Astrocyte (in vitro differentiated cells and primary cell): ENCODE data around the gene PDE9A. TPM values are rescaled to one million over a fixed set of nuclear protein-coding genes. Genes with fewer than 3 reads are reported as not detected.

Experiments used
- DNase-seq: peaks from one replicate; pipeline ENCODE4 v3.0.0-alpha.2; 2010; ENCODE audit warnings: low read depth
- FAIRE-seq: peaks from 2 replicates; lab custom pipeline; 2011; peaks lifted over from hg19 to GRCh38; lab: Jason Lieb, UNC
- H2AFZ ChIP-seq: 2 replicates; pipeline ENCODE4 v1.6.0; 2012; ENCODE audit warnings: low read depth, low read length, inconsistent platforms
- H3K27ac ChIP-seq: 2 replicates; pipeline ENCODE4 v1.5.1; 2011; ENCODE audit warnings: low read depth, low read length, inconsistent platforms
- H3K27me3 ChIP-seq: 2 replicates; pipeline ENCODE4 v1.6.0; 2011; ENCODE audit warnings: low read length, inconsistent platforms; ENCODE audit not compliant: insufficient read depth
- H3K36me3 ChIP-seq: 2 replicates; pipeline ENCODE4 v1.5.1; 2011; ENCODE audit warnings: low read length, inconsistent platforms; ENCODE audit not compliant: insufficient read depth
- H3K4me1 ChIP-seq: 2 replicates; pipeline ENCODE4 v1.5.1; 2011; ENCODE audit warnings: low read length, inconsistent platforms; ENCODE audit not compliant: insufficient read depth
- H3K4me2 ChIP-seq: 2 replicates; pipeline ENCODE4 v1.6.0; 2012; ENCODE audit warnings: low read length, inconsistent platforms
- H3K4me3 ChIP-seq: 2 replicates; pipeline ENCODE4 v1.5.1; 2011; ENCODE audit warnings: low read depth, mild to moderate bottlenecking, low read length, inconsistent platforms; ENCODE audit not compliant: insufficient read depth
- H3K79me2 ChIP-seq: 2 replicates; pipeline ENCODE4 v1.6.0; 2012; ENCODE audit warnings: mild to moderate bottlenecking, low read length, inconsistent platforms; ENCODE audit not compliant: insufficient read depth
- H3K9ac ChIP-seq: 2 replicates; pipeline ENCODE4 v1.6.0; 2012; ENCODE audit warnings: mild to moderate bottlenecking, low read length, inconsistent platforms
- H3K9me3 ChIP-seq: 2 replicates; pipeline ENCODE4 v1.5.1; 2012; ENCODE audit warnings: low read depth, mild to moderate bottlenecking, low read length, inconsistent platforms; ENCODE audit not compliant: insufficient read depth
- H4K20me1 ChIP-seq: 2 replicates; pipeline ENCODE4 v1.6.0; 2012; ENCODE audit warnings: low read length, inconsistent platforms; ENCODE audit not compliant: insufficient read depth
- H3K27ac Mint-ChIP-seq: one replicate; pipeline ENCODE4 v1.8.0; 2021; ENCODE audit warnings: mild to moderate bottlenecking, mixed read lengths; ENCODE audit not compliant: unreplicated experiment
- H3K27me3 Mint-ChIP-seq: one replicate; pipeline ENCODE4 v1.8.0; 2021; ENCODE audit warnings: low read depth, mixed read lengths; ENCODE audit not compliant: unreplicated experiment
- H3K36me3 Mint-ChIP-seq: one replicate; pipeline ENCODE4 v1.8.0; 2021; ENCODE audit warnings: low read depth, mixed read lengths; ENCODE audit not compliant: unreplicated experiment
- H3K4me1 Mint-ChIP-seq: one replicate; pipeline ENCODE4 v1.8.0; 2021; ENCODE audit warnings: low read depth, mixed read lengths; ENCODE audit not compliant: unreplicated experiment
- H3K4me3 Mint-ChIP-seq: one replicate; pipeline ENCODE4 v1.8.0; 2021; ENCODE audit warnings: mild to moderate bottlenecking, moderate library complexity, mixed read lengths; ENCODE audit not compliant: unreplicated experiment
- H3K9me3 Mint-ChIP-seq: one replicate; pipeline ENCODE4 v1.8.0; 2021; ENCODE audit warnings: mild to moderate bottlenecking, mixed read lengths; ENCODE audit not compliant: unreplicated experiment
- EZH2 ChIP-seq: IDR thresholded peaks from 2 replicates; pipeline ENCODE4 v1.6.1; 2012; ENCODE audit warnings: mild to moderate bottlenecking, low read length, inconsistent platforms; ENCODE audit not compliant: insufficient read depth
- total RNA-seq: library from RNA; stranded (reverse); gene quantifications from 2 replicates; pipeline ENCODE4 v1.2.1, GENCODE V29; 2021
- TF ChIP-seq, protein P1 (sequence below): IDR thresholded peaks from 2 replicates; pipeline ENCODE4 v1.5.1; 2011; ENCODE audit warnings: low read depth, mild to moderate bottlenecking, inconsistent platforms, low read length, moderate library complexity; ENCODE audit not compliant: insufficient read depth

The PDE9A gene
- total RNA-seq, 1 donor from 2014 or later, result 7.8 TPM

DNA sequence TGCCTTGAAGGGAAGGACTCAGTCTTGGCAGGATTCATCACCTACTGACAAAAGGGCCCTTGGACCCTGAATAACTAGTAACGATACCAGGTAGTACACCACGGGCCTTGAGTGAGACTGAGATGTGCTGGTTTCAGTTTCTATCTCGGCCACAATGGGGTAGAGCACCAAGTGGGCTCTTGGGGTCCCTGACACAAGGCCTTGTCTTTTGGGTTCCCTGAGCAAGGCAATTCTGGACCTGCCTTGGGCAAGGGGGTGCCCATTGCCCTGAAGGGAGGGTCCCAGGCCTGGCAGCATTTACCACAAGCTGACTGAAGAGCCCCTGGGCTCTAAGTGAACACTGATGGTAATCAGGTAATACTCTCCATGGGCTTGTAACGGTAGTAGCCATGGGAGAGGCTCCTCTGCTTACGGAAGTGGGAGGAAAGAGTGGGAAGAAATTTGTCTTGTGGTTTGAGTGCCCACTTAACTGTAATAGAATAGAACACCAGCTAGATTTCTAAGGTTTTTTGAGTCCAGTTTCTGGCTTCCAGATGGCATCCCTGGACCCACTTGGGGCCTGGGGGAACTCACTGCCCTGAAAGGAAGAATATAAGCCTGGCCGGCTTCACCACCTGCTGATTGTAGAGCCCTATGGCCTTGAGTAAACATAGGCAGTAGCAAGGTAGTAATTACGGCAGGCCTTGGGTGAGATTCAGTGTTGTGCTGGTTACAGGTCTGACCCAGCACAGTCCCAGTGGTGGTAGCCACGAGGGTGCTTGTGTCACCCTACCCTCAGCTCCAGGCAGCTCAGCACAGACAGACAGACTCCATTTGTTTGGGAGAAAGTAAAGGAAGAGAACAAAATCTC lies 167.4 kb downstream of the PDE9A start:
- H3K4me1 ChIP-seq, result no peaks in the 10 kb centered on the region
- H3K4me3 ChIP-seq, result no peak overlapping the region
- no peak overlapping the region for H3K4me3 Mint-ChIP-seq
- H3K27me3 Mint-ChIP-seq, result peaks cover 11% of the 10 kb centered on the region
- DNase-seq (no peak), FAIRE-seq (no peak)
- H3K79me2 ChIP-seq, result no peaks in the 10 kb centered on the region
- H3K27ac ChIP-seq, result no peak overlapping the region
- TF ChIP-seq, protein P1, sequence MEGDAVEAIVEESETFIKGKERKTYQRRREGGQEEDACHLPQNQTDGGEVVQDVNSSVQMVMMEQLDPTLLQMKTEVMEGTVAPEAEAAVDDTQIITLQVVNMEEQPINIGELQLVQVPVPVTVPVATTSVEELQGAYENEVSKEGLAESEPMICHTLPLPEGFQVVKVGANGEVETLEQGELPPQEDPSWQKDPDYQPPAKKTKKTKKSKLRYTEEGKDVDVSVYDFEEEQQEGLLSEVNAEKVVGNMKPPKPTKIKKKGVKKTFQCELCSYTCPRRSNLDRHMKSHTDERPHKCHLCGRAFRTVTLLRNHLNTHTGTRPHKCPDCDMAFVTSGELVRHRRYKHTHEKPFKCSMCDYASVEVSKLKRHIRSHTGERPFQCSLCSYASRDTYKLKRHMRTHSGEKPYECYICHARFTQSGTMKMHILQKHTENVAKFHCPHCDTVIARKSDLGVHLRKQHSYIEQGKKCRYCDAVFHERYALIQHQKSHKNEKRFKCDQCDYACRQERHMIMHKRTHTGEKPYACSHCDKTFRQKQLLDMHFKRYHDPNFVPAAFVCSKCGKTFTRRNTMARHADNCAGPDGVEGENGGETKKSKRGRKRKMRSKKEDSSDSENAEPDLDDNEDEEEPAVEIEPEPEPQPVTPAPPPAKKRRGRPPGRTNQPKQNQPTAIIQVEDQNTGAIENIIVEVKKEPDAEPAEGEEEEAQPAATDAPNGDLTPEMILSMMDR, result no peak
- TF ChIP-seq EZH2, result no peak
- no peaks in the 10 kb centered on the region for H3K9me3 ChIP-seq
- H2AFZ ChIP-seq, result no peak overlapping the region
- peaks cover 3% of the 10 kb centered on the region for H3K27me3 ChIP-seq
- no peak overlapping the region for H3K27ac Mint-ChIP-seq
- peaks cover 10% of the 10 kb centered on the region for H3K9me3 Mint-ChIP-seq
- H3K36me3 Mint-ChIP-seq, result peaks cover 2% of the 10 kb centered on the region
- H3K9ac ChIP-seq, result no peak overlapping the region
- H4K20me1 ChIP-seq, result no peaks in the 10 kb centered on the region
- no peaks in the 10 kb centered on the region for H3K36me3 ChIP-seq
- no peak overlapping the region for H3K4me2 ChIP-seq
- no peaks in the 10 kb centered on the region for H3K4me1 Mint-ChIP-seq

Other genes with a start within 250 kb of the PDE9A start
- not detected in 2 replicates for gene UBASH3A, start 249.7 kb upstream of the PDE9A start, total RNA-seq
- 0.43 TPM in 1 of 2 replicates, not detected in the other for gene RSPH1, start 157.4 kb upstream of the PDE9A start, total RNA-seq
- gene SLC37A1, start 139.8 kb upstream of the PDE9A start, total RNA-seq, result 5.8 and 6.9 TPM in 2 replicates
- 20.5 and 20.8 TPM in 2 replicates for gene WDR4, start 225.9 kb downstream of the PDE9A start, total RNA-seq
- 42.5 and 45.7 TPM in 2 replicates for gene NDUFV3, start 239.7 kb downstream of the PDE9A start, total RNA-seq